ENCODE data around the gene KLK4. TPM values are rescaled to one million over a fixed set of nuclear protein-coding genes. Genes with fewer than 3 reads are reported as not detected.

The KLK4 gene
- total RNA-seq, 1 experiment from 2014 or later, result 0.48 TPM

GRCh38 chr19:50875795-50876422 lies 35.3 kb downstream of the KLK4 start:
- peaks cover 39% of the 10 kb centered on the region for H3K27me3 Mint-ChIP-seq (ENCODE audit: low read depth)
- H2AK5ac ChIP-seq (ENCODE audit: insufficient read length, low read length), result no peak overlapping the region
- H3K36me3 Mint-ChIP-seq (ENCODE audit: insufficient read depth in 1 of 3, low read depth in 3 of 3), result no peaks in the 10 kb centered on the region
- no peak overlapping the region for H2AFZ ChIP-seq (ENCODE audit: low read length)
- H3K14ac ChIP-seq (ENCODE audit: insufficient read depth, low read length), result no peak overlapping the region; the same call in 1 of the 2 replicates
- no peak for DNase-seq
- no peak overlapping the region for H3K4me2 ChIP-seq (ENCODE audit: insufficient read depth, insufficient read length, low read length)
- H2BK120ac ChIP-seq (ENCODE audit: low read depth, low read length, poor library complexity, severe bottlenecking), result no peak overlapping the region
- peaks cover 0 to 1% of the 10 kb centered on the region in 2 experiments; a peak in 1 of 5 replicates for H3K9me3 Mint-ChIP-seq
- H3K4ac ChIP-seq (ENCODE audit: low read depth, low read length), result no peak overlapping the region
- H3K23me2 ChIP-seq (ENCODE audit: insufficient read length, low read depth, low read length, poor library complexity, severe bottlenecking), result no peaks in the 10 kb centered on the region
- no CpG with 5 or more reads among the region's 9 CpGs for WGBS (ENCODE audit: extremely low coverage, insufficient read length, low lambda C conversion rate)
- no peak overlapping the region for H3K23ac ChIP-seq (ENCODE audit: insufficient read length, low read depth, low read length)
- no peaks in the 10 kb centered on the region for H4K20me1 ChIP-seq (ENCODE audit: control insufficient read depth, insufficient read depth, insufficient read length)
- peaks cover 4 to 10% of the 10 kb centered on the region in 2 experiments; a peak in 2 of 4 replicates for H3K4me1 Mint-ChIP-seq
- no peak overlapping the region for H3T11ph ChIP-seq (ENCODE audit: low read length)
- H3K4me1 ChIP-seq (ENCODE audit: insufficient read depth, low read length), result no peaks in the 10 kb centered on the region; the same call in 1 of the 2 replicates
- no peak overlapping the region for H4K8ac ChIP-seq (replicated peaks; ENCODE audit: insufficient read length, low read depth, low read length)
- H4K91ac ChIP-seq (ENCODE audit: insufficient read length, low read depth, low read length), result no peak overlapping the region
- H3K27ac ChIP-seq (ENCODE audit: insufficient read length, low read depth, low read length), result no peak overlapping the region
- TF ChIP-seq CTCF (conservative IDR thresholded peaks at IDR 0.05), result no peak
- H2BK15ac ChIP-seq (ENCODE audit: low read depth, low read length), result no peak overlapping the region
- no peaks in the 10 kb centered on the region; the same call in 1 of the 2 replicates for H3K27me3 ChIP-seq (ENCODE audit: insufficient read depth, low read length)
- no peak overlapping the region for H3K9ac ChIP-seq (ENCODE audit: extremely low read depth, insufficient read length, low read length)
- no peak overlapping the region for H3K56ac ChIP-seq (ENCODE audit: insufficient read length, low read depth, low read length)
- H3K18ac ChIP-seq (ENCODE audit: insufficient read length, low read depth, low read length), result no peak overlapping the region
- H2BK5ac ChIP-seq (ENCODE audit: insufficient read length, low read length), result no peak overlapping the region
- no peak overlapping the region for H2BK12ac ChIP-seq (ENCODE audit: insufficient read length, low read depth, low read length)
- no peak overlapping the region for H4K5ac ChIP-seq (ENCODE audit: insufficient read length, low read depth, low read length)
- no peaks in the 10 kb centered on the region for H3K79me2 ChIP-seq (ENCODE audit: insufficient read depth, low read length)
- no peak overlapping the region for H3K27ac Mint-ChIP-seq
- H3K4me3 Mint-ChIP-seq, result no peak overlapping the region
- no peaks in the 10 kb centered on the region for H3K79me1 ChIP-seq (ENCODE audit: insufficient read depth, low read depth, low read length, poor library complexity, severe bottlenecking)
- H3K9me3 ChIP-seq (ENCODE audit: control insufficient read depth, low read depth, low read length), result no peaks in the 10 kb centered on the region
- no peak overlapping the region for H2BK20ac ChIP-seq (ENCODE audit: low read depth, low read length, poor library complexity, severe bottlenecking)

Data from H9 (cell line).